Bronchial epithelial cell (primary cell): ENCODE results near the gene PI4KB. TPM values are rescaled to one million over a fixed set of nuclear protein-coding genes. Genes with fewer than 3 reads are reported as not detected.

Source experiments
- DNase-seq: peaks from one replicate; pipeline ENCODE4 v3.0.0-alpha.2; 2010; ENCODE audit warnings: low read depth
- FAIRE-seq: peaks from 2 replicates; lab custom pipeline; 2011; peaks lifted over from hg19 to GRCh38; lab: Jason Lieb, UNC
- H3K27me3 ChIP-seq: 2 replicates; pipeline ENCODE4 v1.5.1; 2011; ENCODE audit warnings: low read length; ENCODE audit not compliant: control insufficient read depth, insufficient read depth
- H3K36me3 ChIP-seq: 2 replicates; pipeline ENCODE4 v1.5.1; 2011; ENCODE audit warnings: low read length; ENCODE audit not compliant: control insufficient read depth, insufficient read depth
- H3K4me3 ChIP-seq: 2 replicates; pipeline ENCODE4 v1.5.1; 2011; ENCODE audit warnings: mild to moderate bottlenecking, low read depth, low read length, control low read depth
- total RNA-seq: library from RNA; depleted of rRNA; stranded (reverse); fragments of >200 nt; gene quantifications from 2 replicates; pipeline ENCODE4 v1.2.1, GENCODE V29; 2014
- TF ChIP-seq, protein P1 (sequence below): IDR thresholded peaks from 2 replicates; pipeline ENCODE4 v1.5.1; 2011; ENCODE audit warnings: mild to moderate bottlenecking, moderate library complexity, low read length, control low read depth, inconsistent platforms; ENCODE audit not compliant: insufficient read depth, severe bottlenecking

PI4KB gene
- total RNA-seq, result 20.8 and 30.9 TPM in 2 replicates

- Histone ChIP-seq H3K36me3 (peaks cover 8% of the 10 kb centered on the region), H3K27me3 (no peaks in the 10 kb centered on the region), H3K4me3 (peak within 1 kb of the TSS; percentile 83)
- FAIRE-seq (no peak), DNase-seq (peak; percentile 96)
- TF ChIP-seq, protein P1, sequence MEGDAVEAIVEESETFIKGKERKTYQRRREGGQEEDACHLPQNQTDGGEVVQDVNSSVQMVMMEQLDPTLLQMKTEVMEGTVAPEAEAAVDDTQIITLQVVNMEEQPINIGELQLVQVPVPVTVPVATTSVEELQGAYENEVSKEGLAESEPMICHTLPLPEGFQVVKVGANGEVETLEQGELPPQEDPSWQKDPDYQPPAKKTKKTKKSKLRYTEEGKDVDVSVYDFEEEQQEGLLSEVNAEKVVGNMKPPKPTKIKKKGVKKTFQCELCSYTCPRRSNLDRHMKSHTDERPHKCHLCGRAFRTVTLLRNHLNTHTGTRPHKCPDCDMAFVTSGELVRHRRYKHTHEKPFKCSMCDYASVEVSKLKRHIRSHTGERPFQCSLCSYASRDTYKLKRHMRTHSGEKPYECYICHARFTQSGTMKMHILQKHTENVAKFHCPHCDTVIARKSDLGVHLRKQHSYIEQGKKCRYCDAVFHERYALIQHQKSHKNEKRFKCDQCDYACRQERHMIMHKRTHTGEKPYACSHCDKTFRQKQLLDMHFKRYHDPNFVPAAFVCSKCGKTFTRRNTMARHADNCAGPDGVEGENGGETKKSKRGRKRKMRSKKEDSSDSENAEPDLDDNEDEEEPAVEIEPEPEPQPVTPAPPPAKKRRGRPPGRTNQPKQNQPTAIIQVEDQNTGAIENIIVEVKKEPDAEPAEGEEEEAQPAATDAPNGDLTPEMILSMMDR, result no peak
These were observed at the start of gene PI4KB for GRCh38 chr1:151327223-151327902. TSS of gene PI4KB (minus strand) at chr1:151327416. CDS start at chr1:151316481, 10,935 bp downstream.

DNA sequence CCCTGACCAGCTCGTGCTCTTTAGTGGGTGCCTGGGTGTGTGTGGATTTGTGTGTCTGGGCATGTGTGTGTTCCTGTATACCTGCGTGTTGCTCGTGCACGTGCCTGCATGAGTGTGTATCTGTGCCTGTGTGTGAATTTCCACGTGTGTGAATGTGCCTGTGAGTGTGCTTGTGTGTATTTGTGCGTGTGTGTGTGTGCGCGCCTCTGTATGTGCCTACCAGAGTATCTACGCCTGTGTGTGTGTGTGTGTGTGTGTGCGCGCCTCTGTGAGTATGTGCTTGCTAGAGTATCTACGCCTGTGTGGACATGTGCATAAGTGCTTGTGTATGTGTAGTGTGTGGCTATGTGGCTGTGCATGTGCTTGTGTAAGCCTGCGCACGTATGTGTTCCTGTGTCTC lies 46.0 kb upstream of the PI4KB start:
- Histone ChIP-seq H3K27me3 (peaks cover 1% of the 10 kb centered on the region), H3K4me3 (no peak overlapping the region), H3K36me3 (no peaks in the 10 kb centered on the region)
- TF ChIP-seq, protein P1, result no peak
- DNase-seq (no peak), FAIRE-seq (no peak)

DNA sequence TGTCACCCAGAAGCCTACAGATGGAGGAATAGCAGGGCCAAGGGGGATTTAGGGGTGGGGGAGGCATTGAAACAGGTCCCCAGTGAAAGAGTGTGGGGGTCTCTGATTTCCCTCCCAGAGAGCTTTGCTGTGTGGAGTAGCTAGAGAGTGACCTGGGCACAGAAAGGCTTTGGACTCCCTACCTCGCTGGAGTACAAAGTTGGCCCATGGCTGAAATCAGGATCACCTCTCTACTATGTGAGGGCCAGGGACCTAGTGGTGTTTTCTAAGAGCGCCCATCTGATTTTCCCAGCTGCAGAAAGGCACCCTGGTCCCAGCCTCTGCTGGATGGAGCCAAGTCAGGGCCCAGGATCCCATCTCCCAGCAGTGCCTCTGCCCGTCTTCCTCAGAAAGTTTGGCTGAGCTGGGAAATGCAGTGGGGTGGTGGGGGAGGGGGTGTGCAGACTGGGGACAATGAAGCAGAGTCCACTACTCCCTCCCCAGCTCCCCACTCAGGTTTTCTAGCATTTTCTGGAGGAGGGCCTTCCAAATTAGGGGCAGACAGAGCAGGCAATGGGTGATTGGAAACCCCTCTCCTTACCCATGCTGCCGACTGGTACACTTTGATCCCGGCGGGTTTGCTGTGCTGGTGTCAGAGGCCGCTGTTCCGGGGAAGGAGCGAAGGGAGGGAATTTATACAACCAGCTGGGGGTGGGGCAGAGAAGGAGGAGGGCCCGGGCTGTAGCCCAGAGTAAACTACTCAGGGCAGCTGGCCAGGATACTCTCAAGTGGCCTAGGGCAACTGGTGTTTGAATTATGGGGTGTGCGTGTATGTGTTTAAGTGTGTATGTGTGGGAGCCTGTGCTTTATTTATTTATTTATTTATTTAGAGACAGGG lies 45.1 kb upstream of the PI4KB start, which contains the start of gene SELENBP1:
Gene SELENBP1, minus strand, starts transcription at position 648 of the 877 bp plus-strand sequence. Its CDS starts 64 bp downstream, at position 584.
- Histone ChIP-seq H3K4me3 (peak within 1 kb of the TSS; percentile 41), H3K36me3 (no peaks in the 10 kb centered on the region), H3K27me3 (no peaks in the 10 kb centered on the region)
- DNase-seq (peak; percentile 54), FAIRE-seq (no peak)
- TF ChIP-seq, protein P1, result no peak

DNA sequence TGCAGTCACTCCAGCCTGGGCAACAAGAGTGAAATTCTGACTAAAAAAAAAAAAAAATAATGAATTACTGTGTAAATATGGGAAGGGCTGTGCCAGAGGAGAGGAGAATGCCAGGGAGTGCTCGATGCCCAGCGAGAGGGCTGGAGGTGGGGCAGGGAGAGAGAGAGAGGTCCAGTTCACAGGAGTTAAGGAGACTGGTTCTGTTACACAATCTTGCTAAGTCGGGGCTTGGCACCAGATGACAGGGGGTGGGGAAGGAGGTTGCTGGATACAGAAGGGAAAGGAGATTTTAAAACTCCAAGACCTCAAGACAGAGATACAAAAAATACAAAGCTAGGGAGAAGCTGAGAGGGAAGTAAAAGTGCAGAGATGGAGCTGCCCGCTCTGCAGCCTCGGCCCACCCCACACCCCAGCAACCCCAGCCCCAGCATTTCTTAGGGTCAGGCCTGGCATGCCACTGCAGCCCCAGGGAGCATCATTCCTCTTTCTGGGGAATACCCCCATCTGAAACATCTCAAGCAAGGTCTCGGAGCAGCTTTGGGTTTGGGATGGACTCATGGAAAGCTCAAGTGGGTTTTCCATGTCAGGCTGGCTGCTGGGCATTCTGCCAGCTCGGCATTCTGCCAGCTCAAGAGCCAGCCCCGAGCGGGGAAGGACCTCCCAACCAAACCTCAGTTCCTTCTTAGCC lies 44.3 kb upstream of the PI4KB start:
- TF ChIP-seq, protein P1, result no peak
- Histone ChIP-seq H3K27me3 (peaks cover 2% of the 10 kb centered on the region), H3K36me3 (peaks cover 1% of the 10 kb centered on the region), H3K4me3 (peak overlapping the region; percentile 41)
- DNase-seq (peak; percentile 36), FAIRE-seq (no peak)

GRCh38 chr1:151370211-151370911 lies 43.1 kb upstream of the PI4KB start:
- no peak overlapping the region for H3K4me3 ChIP-seq
- peaks cover 2% of the 10 kb centered on the region for H3K36me3 ChIP-seq
- no peak for FAIRE-seq
- no peak for DNase-seq
- peaks cover 4% of the 10 kb centered on the region for H3K27me3 ChIP-seq
- TF ChIP-seq, protein P1, result no peak
